ENCODE data around the gene PNMA8A.

Gene PNMA8A

DNA sequence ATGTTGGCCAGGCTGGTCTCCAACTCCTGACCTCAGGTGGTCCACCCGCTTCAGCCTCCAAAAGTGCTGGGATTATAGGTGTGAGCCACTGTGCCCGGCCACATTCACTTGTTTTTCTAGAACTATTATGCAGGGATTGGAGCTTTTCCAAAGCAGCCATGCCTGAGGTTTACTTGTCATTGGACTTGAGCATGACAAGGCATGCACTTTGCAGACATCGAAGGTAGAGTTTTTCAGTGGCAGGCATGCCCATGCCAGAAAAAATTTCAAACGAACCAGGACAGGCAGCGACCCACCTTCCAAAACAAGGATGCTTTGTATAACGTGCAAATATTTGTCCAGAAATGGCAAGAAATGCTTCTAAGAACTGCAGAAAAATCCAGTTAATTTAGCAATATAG is 17.7 kb downstream of the PNMA8A start:
- TF ChIP-seq, protein P1, sequence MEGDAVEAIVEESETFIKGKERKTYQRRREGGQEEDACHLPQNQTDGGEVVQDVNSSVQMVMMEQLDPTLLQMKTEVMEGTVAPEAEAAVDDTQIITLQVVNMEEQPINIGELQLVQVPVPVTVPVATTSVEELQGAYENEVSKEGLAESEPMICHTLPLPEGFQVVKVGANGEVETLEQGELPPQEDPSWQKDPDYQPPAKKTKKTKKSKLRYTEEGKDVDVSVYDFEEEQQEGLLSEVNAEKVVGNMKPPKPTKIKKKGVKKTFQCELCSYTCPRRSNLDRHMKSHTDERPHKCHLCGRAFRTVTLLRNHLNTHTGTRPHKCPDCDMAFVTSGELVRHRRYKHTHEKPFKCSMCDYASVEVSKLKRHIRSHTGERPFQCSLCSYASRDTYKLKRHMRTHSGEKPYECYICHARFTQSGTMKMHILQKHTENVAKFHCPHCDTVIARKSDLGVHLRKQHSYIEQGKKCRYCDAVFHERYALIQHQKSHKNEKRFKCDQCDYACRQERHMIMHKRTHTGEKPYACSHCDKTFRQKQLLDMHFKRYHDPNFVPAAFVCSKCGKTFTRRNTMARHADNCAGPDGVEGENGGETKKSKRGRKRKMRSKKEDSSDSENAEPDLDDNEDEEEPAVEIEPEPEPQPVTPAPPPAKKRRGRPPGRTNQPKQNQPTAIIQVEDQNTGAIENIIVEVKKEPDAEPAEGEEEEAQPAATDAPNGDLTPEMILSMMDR (IDR thresholded peaks at IDR 0.05; ENCODE audit: low read depth, low read length, missing control alignments) = no peak
- H3K4me3 ChIP-seq (ENCODE audit: low read depth, low read length) = no peak overlapping the region
- DNase-seq (ENCODE audit: low read depth) = no peak

GRCh38 chr19:46452186-46452585 is 19.2 kb downstream of the PNMA8A start:
- TF ChIP-seq, protein P1 (IDR thresholded peaks at IDR 0.05; ENCODE audit: low read depth, low read length, missing control alignments) = no peak
- H3K4me3 ChIP-seq (ENCODE audit: low read depth, low read length) = no peak overlapping the region
- DNase-seq (ENCODE audit: low read depth) = no peak

DNA sequence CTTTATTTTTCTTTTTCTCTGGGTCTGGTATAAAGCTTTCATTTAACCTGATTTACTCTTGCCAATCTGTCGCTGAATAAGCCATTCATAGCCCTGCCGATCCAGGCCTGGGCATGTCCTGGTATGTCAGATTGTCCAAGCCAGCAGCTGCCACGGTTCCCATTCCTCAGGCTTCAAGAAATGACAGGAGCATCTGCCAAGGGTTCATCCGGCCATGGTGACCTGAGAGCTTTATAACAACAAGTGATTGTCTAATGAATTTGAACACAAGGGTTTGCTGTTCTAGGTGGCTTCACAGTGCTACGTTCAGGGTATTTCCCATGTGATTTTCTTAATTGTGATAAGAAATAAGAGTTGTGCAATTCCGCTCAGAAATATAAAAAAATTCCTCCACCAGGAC is 20.0 kb downstream of the PNMA8A start:
- H3K4me3 ChIP-seq (ENCODE audit: low read depth, low read length) = no peak overlapping the region
- TF ChIP-seq, protein P1 (IDR thresholded peaks at IDR 0.05; ENCODE audit: low read depth, low read length, missing control alignments) = no peak
- DNase-seq (ENCODE audit: low read depth) = no peak

DNA sequence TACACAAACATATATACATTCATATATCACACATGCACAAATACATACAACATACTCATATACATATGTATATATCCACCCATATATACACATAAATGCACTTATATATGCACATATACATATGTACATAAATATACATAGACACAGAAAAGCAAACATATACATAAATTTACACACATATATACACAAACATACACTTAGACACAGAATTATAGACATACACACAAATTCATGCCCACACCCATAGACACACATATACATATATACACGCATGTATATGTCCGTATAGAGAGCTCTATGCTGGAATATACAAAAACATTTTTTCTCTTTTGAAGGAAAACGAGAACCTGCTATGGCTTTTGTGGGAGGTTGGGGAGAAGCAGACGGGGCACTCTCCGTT is 20.6 kb downstream of the PNMA8A start:
- no peak for DNase-seq (ENCODE audit: low read depth)
- no peak overlapping the region for H3K4me3 ChIP-seq (ENCODE audit: low read depth, low read length)
- TF ChIP-seq, protein P1 (IDR thresholded peaks at IDR 0.05; ENCODE audit: low read depth, low read length, missing control alignments) = no peak

DNA sequence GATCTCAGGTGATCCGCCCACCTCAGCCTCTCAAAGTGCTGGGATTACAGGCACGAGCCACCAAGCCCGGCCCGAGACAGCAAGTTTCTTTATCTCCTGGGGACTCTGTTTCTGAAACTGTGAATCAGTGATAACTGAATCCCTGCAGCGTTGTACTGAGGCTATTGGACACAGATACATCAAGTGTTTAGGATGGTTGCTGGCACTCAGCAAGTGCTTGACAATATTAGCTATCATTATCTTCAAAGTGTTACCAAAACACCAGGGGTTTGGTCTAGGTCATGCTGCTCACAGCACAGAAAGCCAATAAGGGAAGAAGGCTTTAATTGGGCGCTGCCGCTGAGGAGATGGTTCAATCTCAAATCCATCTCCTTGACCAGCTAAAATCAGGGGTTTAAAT is 22.1 kb downstream of the PNMA8A start:
- no peak overlapping the region for H3K4me3 ChIP-seq (ENCODE audit: low read depth, low read length)
- TF ChIP-seq, protein P1 (IDR thresholded peaks at IDR 0.05; ENCODE audit: low read depth, low read length, missing control alignments) = no peak
- no peak for DNase-seq (ENCODE audit: low read depth)

GRCh38 chr19:46448601-46449000 is 22.8 kb downstream of the PNMA8A start:
- DNase-seq (ENCODE audit: low read depth) = no peak
- TF ChIP-seq, protein P1 (IDR thresholded peaks at IDR 0.05; ENCODE audit: low read depth, low read length, missing control alignments) = no peak
- no peak overlapping the region for H3K4me3 ChIP-seq (ENCODE audit: low read depth, low read length)

DNA sequence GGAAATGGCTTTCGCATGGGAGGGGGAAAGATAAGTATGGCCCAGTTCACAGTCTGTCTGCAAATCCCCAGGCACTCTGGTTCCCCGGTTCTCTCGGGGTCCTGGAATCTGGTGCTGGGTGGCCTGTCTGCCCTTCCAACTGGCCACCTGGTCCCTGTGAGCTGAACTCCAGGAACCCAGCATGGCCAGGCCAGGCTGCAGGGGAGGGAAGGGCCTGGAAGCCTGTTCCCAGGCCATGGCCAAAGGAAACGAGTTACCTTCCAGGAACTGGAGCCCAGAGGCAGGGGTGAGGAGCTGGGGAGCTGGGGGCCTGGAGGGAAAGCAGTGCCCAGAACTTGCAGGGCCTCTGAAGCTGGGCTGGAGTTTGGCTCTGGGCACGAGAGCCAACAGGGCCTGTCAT is 23.5 kb downstream of the PNMA8A start:
- no peak overlapping the region for H3K4me3 ChIP-seq (ENCODE audit: low read depth, low read length)
- no peak for DNase-seq (ENCODE audit: low read depth)
- TF ChIP-seq, protein P1 (IDR thresholded peaks at IDR 0.05; ENCODE audit: low read depth, low read length, missing control alignments) = no peak

All from GM12864 (cell line).